Thymus (tissue), 11 donors: Measurements from ENCODE around the gene HTATIP2. TPM values are rescaled to one million over a fixed set of nuclear protein-coding genes. Genes with fewer than 3 reads are reported as not detected.
"Not testable (repeated sequence)": the region's sequence is repeated elsewhere in the genome, so short reads cannot be mapped to it uniquely, and the experiment has no call there.

Source experiments
- DNase-seq, 9 donors: peaks; one replicate each; pipeline ENCODE4 v3.0.0-alpha.2; 2013; ENCODE audit warnings: low spot score in 9 of 9, low read depth in 6 of 9, missing footprints in 1 of 9
- H3K27ac ChIP-seq, 2 donors: one replicate each; pipeline ENCODE4 v1.5.1; 2013; ENCODE audit warnings: control low read depth in 1 of 2, low read depth in 1 of 2, low read length in 1 of 2, mild to moderate bottlenecking in 1 of 2, moderate library complexity in 1 of 2
- H3K27me3 ChIP-seq, 2 donors: one replicate each; pipeline ENCODE4 v1.5.1; 2013; ENCODE audit warnings: low read length in 1 of 2; ENCODE audit not compliant: control insufficient read depth in 2 of 2, insufficient read depth in 1 of 2
- H3K36me3 ChIP-seq, 2 donors: one replicate each; pipeline ENCODE4 v1.5.1; 2013; ENCODE audit warnings: low read length in 1 of 2, mild to moderate bottlenecking in 1 of 2, moderate library complexity in 1 of 2; ENCODE audit not compliant: control insufficient read depth in 2 of 2, insufficient read depth in 2 of 2
- H3K4me1 ChIP-seq, 2 donors: one replicate each; pipeline ENCODE4 v1.5.1; 2013; ENCODE audit warnings: low read length in 2 of 2; ENCODE audit not compliant: control insufficient read depth in 2 of 2, insufficient read depth in 2 of 2
- H3K4me3 ChIP-seq, 2 donors: one replicate each; pipeline ENCODE4 v1.5.1; 2013; ENCODE audit warnings: low read length in 2 of 2, control low read depth in 1 of 2, mild to moderate bottlenecking in 1 of 2
- H3K9me3 ChIP-seq, 2 donors: one replicate each; pipeline ENCODE4 v1.5.1; 2013; ENCODE audit warnings: low read length in 1 of 2, mild to moderate bottlenecking in 1 of 2; ENCODE audit not compliant: control insufficient read depth in 2 of 2, insufficient read depth in 1 of 2
- WGBS: extraction: QIAGEN DNeasy Blood & Tissue Kit; methylation state at CpG from one replicate; pipeline ENCODE4 v1.1.7; 2013; 5-methylcytosine and 5-hydroxymethylcytosine counted together
- polyA plus RNA-seq: library from polyadenylated mRNA; stranded (reverse); fragments of 200-250 nt; gene quantifications from one replicate; pipeline ENCODE4 v1.2.3, GENCODE V29; 2013
- total RNA-seq: library from RNA; stranded (reverse); fragments of 120-200 nt; gene quantifications from one replicate; pipeline ENCODE4 v1.2.4, GENCODE V29; 2013
- donor health status: healthy.

HTATIP2 gene
- total and polyA plus RNA-seq, 2 donors, result 18.5 to 44.9 TPM

- not testable (repeated sequence) for DNase-seq, H3K36me3 ChIP-seq, H3K4me3 ChIP-seq, H3K9me3 ChIP-seq, H3K27me3 ChIP-seq, H3K27ac ChIP-seq
- 99% methylated on average over 6 of the region's 6 CpGs for WGBS
- H3K4me1 ChIP-seq, result peaks cover 9 to 18% of the 10 kb centered on the region in 2 donors
These were observed 2.0 kb downstream of the HTATIP2 start for GRCh38 chr11:20365465-20365864.

GRCh38 chr11:20367313-20367948 lies 3.9 kb downstream of the HTATIP2 start:
- H3K27ac ChIP-seq, result no peak overlapping the region
- H3K27me3 ChIP-seq, result peaks cover 0 to 7% of the 10 kb centered on the region in 2 donors
- H3K4me3 ChIP-seq, result no peak overlapping the region
- WGBS, result 93% methylated on average over 9 of the region's 9 CpGs
- DNase-seq, result no peak
- H3K4me1 ChIP-seq, result peaks cover 9 to 14% of the 10 kb centered on the region in 2 donors
- H3K36me3 ChIP-seq, result no peaks in the 10 kb centered on the region
- H3K9me3 ChIP-seq, result no peaks in the 10 kb centered on the region

- Histone ChIP-seq H3K36me3 (no peaks in the 10 kb centered on the region), H3K27ac (no peak overlapping the region), H3K27me3 (peaks cover 0 to 7% of the 10 kb centered on the region in 2 donors), H3K9me3 (no peaks in the 10 kb centered on the region), H3K4me1 (peaks cover 7 to 10% of the 10 kb centered on the region in 2 donors), H3K4me3 (no peak overlapping the region)
- no peak for DNase-seq
These were observed 4.9 kb downstream of the HTATIP2 start for GRCh38 chr11:20368438-20368837.

GRCh38 chr11:20369826-20370225 lies 6.3 kb downstream of the HTATIP2 start:
- Histone ChIP-seq H3K9me3 (no peaks in the 10 kb centered on the region), H3K27ac (no peak overlapping the region), H3K4me1 (no peaks in the 10 kb centered on the region), H3K36me3 (no peaks in the 10 kb centered on the region), H3K4me3 (no peak overlapping the region), H3K27me3 (no peaks in the 10 kb centered on the region)
- no peak for DNase-seq

- DNase-seq, result no peak
- H3K4me3 ChIP-seq, result no peak overlapping the region
- no peak overlapping the region for H3K27ac ChIP-seq
- no peaks in the 10 kb centered on the region for H3K4me1 ChIP-seq
- WGBS, result 90% methylated on average over 5 of the region's 5 CpGs
- no peaks in the 10 kb centered on the region for H3K9me3 ChIP-seq
- no peaks in the 10 kb centered on the region for H3K27me3 ChIP-seq
- H3K36me3 ChIP-seq, result no peaks in the 10 kb centered on the region
These were observed 8.6 kb downstream of the HTATIP2 start for GRCh38 chr11:20372081-20372626.

GRCh38 chr11:20373147-20373546 lies 9.6 kb downstream of the HTATIP2 start:
- no peak for DNase-seq
- no peaks in the 10 kb centered on the region for H3K9me3 ChIP-seq
- no peaks in the 10 kb centered on the region for H3K36me3 ChIP-seq
- no peaks in the 10 kb centered on the region for H3K4me1 ChIP-seq
- 97% methylated on average over 13 of the region's 13 CpGs for WGBS
- H3K4me3 ChIP-seq, result no peak overlapping the region
- no peak overlapping the region for H3K27ac ChIP-seq
- no peaks in the 10 kb centered on the region for H3K27me3 ChIP-seq

GRCh38 chr11:20373568-20374209 lies 10.2 kb downstream of the HTATIP2 start:
- Histone ChIP-seq H3K27me3 (no peaks in the 10 kb centered on the region), H3K4me3 (no peak overlapping the region), H3K4me1 (no peaks in the 10 kb centered on the region), H3K27ac (no peak overlapping the region), H3K9me3 (no peaks in the 10 kb centered on the region), H3K36me3 (no peaks in the 10 kb centered on the region)
- no peak for DNase-seq
- WGBS, result 97% methylated on average over 3 of the region's 3 CpGs

- H3K27ac ChIP-seq, result no peak overlapping the region
- no peak for DNase-seq
- 97% methylated on average over 9 of the region's 9 CpGs for WGBS
- no peaks in the 10 kb centered on the region for H3K9me3 ChIP-seq
- H3K27me3 ChIP-seq, result no peaks in the 10 kb centered on the region
- H3K36me3 ChIP-seq, result peaks cover 4 to 6% of the 10 kb centered on the region in 2 donors
- no peaks in the 10 kb centered on the region for H3K4me1 ChIP-seq
- no peak overlapping the region for H3K4me3 ChIP-seq
These were observed 11.3 kb downstream of the HTATIP2 start for GRCh38 chr11:20374741-20375300.

GRCh38 chr11:20376162-20376730 lies 12.7 kb downstream of the HTATIP2 start:
- Histone ChIP-seq H3K36me3 (peaks cover 4 to 7% of the 10 kb centered on the region in 2 donors), H3K27ac (no peak overlapping the region), H3K9me3 (no peaks in the 10 kb centered on the region), H3K27me3 (no peaks in the 10 kb centered on the region), H3K4me1 (no peaks in the 10 kb centered on the region), H3K4me3 (no peak overlapping the region)
- no peak for DNase-seq
- WGBS, result 99% methylated on average over 3 of the region's 3 CpGs
